HG02938 (cell line): Measurements from ENCODE around the gene RSBN1L.
A peak's percentile ranks its signal among the peaks of the same experiment; 100 is the strongest.

Experiments used
- ATAC-seq: cut with Tn5 transposase; IDR thresholded peaks from one replicate; pipeline ENCODE4 v1.9.1; 2021; ENCODE audit warnings: mild to moderate bottlenecking, moderate library complexity; ENCODE audit not compliant: unreplicated experiment

Gene RSBN1L

GRCh38 chr7:77799078-77799964 is 103.1 kb downstream of the RSBN1L start:
- no peak for ATAC-seq

GRCh38 chr7:77800158-77800557 is 103.9 kb downstream of the RSBN1L start:
- ATAC-seq, result no peak

- ATAC-seq, result no peak
Measured at GRCh38 chr7:77800730-77801129, 104.5 kb downstream of the RSBN1L start.

- no peak for ATAC-seq
Measured at GRCh38 chr7:77802557-77803405, 106.5 kb downstream of the RSBN1L start.

- ATAC-seq, result no peak
Measured at GRCh38 chr7:77806425-77806824, 110.2 kb downstream of the RSBN1L start.

- ATAC-seq, result no peak
Measured at GRCh38 chr7:77808517-77808916, 112.3 kb downstream of the RSBN1L start.

- ATAC-seq, result no peak
Measured at GRCh38 chr7:77811516-77812289, 115.4 kb downstream of the RSBN1L start.

GRCh38 chr7:77812290-77812685 is 116.0 kb downstream of the RSBN1L start:
- no peak for ATAC-seq

GRCh38 chr7:77813180-77813579 is 116.9 kb downstream of the RSBN1L start:
- ATAC-seq, result no peak

- no peak for ATAC-seq
Measured at GRCh38 chr7:77819021-77819420, 122.8 kb downstream of the RSBN1L start.

GRCh38 chr7:77820967-77821366 is 124.7 kb downstream of the RSBN1L start:
- no peak for ATAC-seq

- no peak for ATAC-seq
Measured at GRCh38 chr7:77822269-77822668, 126.0 kb downstream of the RSBN1L start.

GRCh38 chr7:77823787-77824186 is 127.5 kb downstream of the RSBN1L start:
- ATAC-seq, result peak; percentile 36

- ATAC-seq, result no peak
Measured at GRCh38 chr7:77824636-77825035, 128.4 kb downstream of the RSBN1L start.

- no peak for ATAC-seq
Measured at GRCh38 chr7:77825131-77825530, 128.9 kb downstream of the RSBN1L start.

- ATAC-seq, result no peak
Measured at GRCh38 chr7:77826300-77826699, 130.0 kb downstream of the RSBN1L start.

- ATAC-seq, result no peak
Measured at GRCh38 chr7:77827999-77828398, 131.7 kb downstream of the RSBN1L start.

GRCh38 chr7:77830649-77831355 is 134.5 kb downstream of the RSBN1L start:
- no peak for ATAC-seq

GRCh38 chr7:77831481-77831880 is 135.2 kb downstream of the RSBN1L start:
- no peak for ATAC-seq

GRCh38 chr7:77831953-77832352 is 135.7 kb downstream of the RSBN1L start:
- ATAC-seq, result no peak
